GM21723 (cell line): Measurements from ENCODE around the gene INTS11.
"Not testable (repeated sequence)": the region's sequence is repeated elsewhere in the genome, so short reads cannot be mapped to it uniquely, and the experiment has no call there.

Experiments used
- ATAC-seq: cut with Tn5 transposase; IDR thresholded peaks from one replicate; pipeline ENCODE4 v1.9.1; 2021; ENCODE audit warnings: mild to moderate bottlenecking, moderate library complexity; ENCODE audit not compliant: unreplicated experiment

The INTS11 gene

GRCh38 chr1:1331068-1331965 lies 6.9 kb upstream of the INTS11 start, which contains the start of gene TAS1R3:
TSS of gene TAS1R3 (plus strand) at chr1:1331280. CDS start at chr1:1331346, 66 bp downstream.
- ATAC-seq: no peak

GRCh38 chr1:1330366-1331067 lies 6.1 kb upstream of the INTS11 start:
- no peak for ATAC-seq

- no peak for ATAC-seq
These were observed 5.1 kb upstream of the INTS11 start for GRCh38 chr1:1329304-1330210.

GRCh38 chr1:1328254-1328653 lies 3.8 kb upstream of the INTS11 start:
- no peak for ATAC-seq

- ATAC-seq: no peak
These were observed 2.8 kb upstream of the INTS11 start for GRCh38 chr1:1327291-1327690.

GRCh38 chr1:1326075-1326605 lies 1.7 kb upstream of the INTS11 start:
- ATAC-seq: no peak

- no peak for ATAC-seq
These were observed 1.0 kb upstream of the INTS11 start for GRCh38 chr1:1325288-1326074.

- peak; percentile 28 for ATAC-seq
These were observed 356 bp downstream of the INTS11 start for GRCh38 chr1:1324084-1324523.

GRCh38 chr1:1322952-1323351 lies 1.5 kb downstream of the INTS11 start:
- no peak for ATAC-seq

GRCh38 chr1:1322418-1322817 lies 2.0 kb downstream of the INTS11 start:
- no peak for ATAC-seq

GRCh38 chr1:1321477-1321876 lies 3.0 kb downstream of the INTS11 start:
- ATAC-seq: no peak

GRCh38 chr1:1320666-1321448 lies 3.6 kb downstream of the INTS11 start:
- no peak for ATAC-seq

- ATAC-seq: no peak
These were observed 4.9 kb downstream of the INTS11 start for GRCh38 chr1:1319646-1319941.

GRCh38 chr1:1318777-1319645 lies 5.4 kb downstream of the INTS11 start:
- ATAC-seq: no peak

- ATAC-seq: no peak
These were observed 6.3 kb downstream of the INTS11 start for GRCh38 chr1:1318131-1318652.

GRCh38 chr1:1317420-1317819 lies 7.0 kb downstream of the INTS11 start:
- no peak for ATAC-seq

- ATAC-seq: not testable (repeated sequence)
These were observed 8.3 kb downstream of the INTS11 start for GRCh38 chr1:1316199-1316598.

GRCh38 chr1:1315435-1315954 lies 9.0 kb downstream of the INTS11 start:
- ATAC-seq: no peak
